Heart left ventricle (tissue), 13 donors: ENCODE data around the gene ADNP.

ENCODE experiments used
- CTCF ChIP-seq, 12 donors: fragments of 200-600 bp; sonication (generic) in 4 of 12; IDR thresholded peaks; one replicate each; pipeline versions ENCODE4 v1.5.0 to v1.8.0; 2018 to 2022; ENCODE audit warnings: antibody characterized with exemption in 12 of 12, mild to moderate bottlenecking in 5 of 12
- POLR2A ChIP-seq, 2 donors: fragments of 450-650 bp; IDR thresholded peaks; one replicate each; pipeline ENCODE4 v1.6.1; 2017; ENCODE audit warnings: antibody characterized with exemption in 2 of 2, mild to moderate bottlenecking in 2 of 2, moderate library complexity in 2 of 2
- donor health status: ischemic (EF 13 %, LVEDD 7.1; RV severe dilation, severe dysfunction).
- donor health status: DM: no; HTN: yes; CAD: no.
- donor health status: DM: no; HTN: no; CAD: no.
- donor health status: ischemic (EF 25% LVEDD 6.9; RV normal size, moderate dysfunction).
- donor health status: ischemic (EF 25% LVEDD 5.7; RV mildly dilated, moderate dysfunction).
- donor health status: ischemic (EF 35%, LVEDD 5.7; RV mildly dilated, moderate dysfunction).
- donor health status: nonischemic (EF 11% LVEDD 7.7; RV severe dilation, severe dysfunction).
- donor health status: DM: yes; HTN: yes; CAD: no.
- donor health status: PGD.
- donor health status: ischemic (EF 29% LVEDD 5.4; RV normal size, mild dysfunction).
- donor health status: nonischemic (EF 23%, LVEDD 6.1; RV moderate dilation, normal function).

GRCh38 chr20:50874111-50874757 lies 57.0 kb downstream of the ADNP start:
- TF ChIP-seq CTCF (IDR thresholded peaks at IDR 0.05): no peak
- no peak for TF ChIP-seq POLR2A (IDR thresholded peaks at IDR 0.05)
